ENCODE measurements around the gene ATAD5. TPM values are rescaled to one million over a fixed set of nuclear protein-coding genes. Genes with fewer than 3 reads are reported as not detected.

The ATAD5 gene
- polyA plus RNA-seq, 10 donors = 2.0 to 5.1 (median 3.8) TPM

Other genes with a start within 250 kb of the ATAD5 start
- 10 to 100 TPM in 7 of 10 donors, 1 to 10 TPM in 3; 8.3 to 17.1 (median 13.1) TPM for gene CRLF3, start 7.3 kb upstream of the ATAD5 start, polyA plus RNA-seq (ENCODE audit: insufficient read length in 10 of 10)
- gene TEFM, start 74.3 kb downstream of the ATAD5 start, polyA plus RNA-seq (ENCODE audit: insufficient read length in 10 of 10) = 10 to 100 TPM; 10.6 to 15.0 (median 13.1) TPM
- gene ADAP2, start 90.0 kb downstream of the ATAD5 start, polyA plus RNA-seq (ENCODE audit: insufficient read length in 10 of 10) = 1 to 10 TPM; 4.9 to 9.3 (median 6.4) TPM
- 10 to 100 TPM in 3 of 10 donors, 1 to 10 TPM in 7; 7.6 to 11.9 (median 9.6) TPM for gene RNF135, start 139.1 kb downstream of the ATAD5 start, polyA plus RNA-seq (ENCODE audit: insufficient read length in 10 of 10)

Measured in muscle of back (tissue), 10 donors.